PFSK-1 (cell line): ENCODE data around the gene PRKD1.

Experiments
- POLR2AphosphoS5 ChIP-seq: IDR thresholded peaks from 2 replicates; pipeline ENCODE4 v1.6.1; 2012; ENCODE audit warnings: low read depth, mild to moderate bottlenecking, control low read depth, low read length, moderate library complexity
- SIN3A ChIP-seq: IDR thresholded peaks from 2 replicates; pipeline ENCODE4 v1.6.1; 2012; ENCODE audit warnings: mild to moderate bottlenecking, low read length, moderate library complexity, borderline replicate concordance; ENCODE audit not compliant: insufficient read depth
- TAF1 ChIP-seq: IDR thresholded peaks from 2 replicates; pipeline ENCODE4 v1.6.1; 2012; ENCODE audit warnings: low read length, control low read depth, borderline replicate concordance; ENCODE audit not compliant: insufficient read depth

- TF ChIP-seq POLR2AphosphoS5, result no peak
- no peak for TF ChIP-seq SIN3A
- no peak for TF ChIP-seq TAF1
Measured at GRCh38 chr14:29664515-29664914, 263.1 kb downstream of the PRKD1 start.
